GM23248 (cell line): ENCODE results near the gene ATP2B2. TPM values are rescaled to one million over a fixed set of nuclear protein-coding genes. Genes with fewer than 3 reads are reported as not detected.

ENCODE experiments used
- DNase-seq: peaks from one replicate; pipeline ENCODE4 v3.0.0-alpha.2; 2015
- H2AFZ ChIP-seq: fragments of 200-600 bp; sonication (generic); 2 replicates; pipeline ENCODE4 v1.6.1; 2016; ENCODE audit warnings: antibody characterized with exemption
- H3F3A ChIP-seq: fragments of 200-600 bp; sonication (generic); 2 replicates; pipeline ENCODE4 v1.6.1; 2016; ENCODE audit warnings: mild to moderate bottlenecking, antibody characterized with exemption, mixed run types; ENCODE audit not compliant: insufficient read depth
- H3K27ac ChIP-seq: fragments of 200-600 bp; sonication (generic); 2 replicates; pipeline ENCODE4 v1.5.1; 2016; ENCODE audit warnings: mild to moderate bottlenecking
- H3K27me3 ChIP-seq: fragments of 200-600 bp; sonication (generic); replicated peaks from 2 replicates; pipeline ENCODE4 v1.6.1; 2016; ENCODE audit warnings: mild to moderate bottlenecking; ENCODE audit not compliant: insufficient read depth
- H3K36me3 ChIP-seq: fragments of 200-600 bp; sonication (generic); 2 replicates; pipeline ENCODE4 v1.6.1; 2016; ENCODE audit warnings: low read depth, mild to moderate bottlenecking
- H3K4me1 ChIP-seq: fragments of 200-600 bp; sonication (generic); 2 replicates; pipeline ENCODE4 v1.6.1; 2016; ENCODE audit warnings: mild to moderate bottlenecking; ENCODE audit not compliant: insufficient read depth
- H3K4me2 ChIP-seq: fragments of 200-600 bp; sonication (generic); one replicate; pipeline ENCODE4 v1.6.1; 2016; ENCODE audit warnings: mild to moderate bottlenecking; ENCODE audit not compliant: unreplicated experiment
- H3K4me3 ChIP-seq: fragments of 200-600 bp; sonication (generic); 2 replicates; pipeline ENCODE4 v1.5.1; 2016; ENCODE audit warnings: mild to moderate bottlenecking
- H3K79me2 ChIP-seq: fragments of 200-600 bp; sonication (generic); 2 replicates; pipeline ENCODE4 v1.6.1; 2016; ENCODE audit warnings: mild to moderate bottlenecking; ENCODE audit not compliant: insufficient read depth
- H3K9ac ChIP-seq: fragments of 200-600 bp; sonication (generic); 2 replicates; pipeline ENCODE4 v1.6.1; 2016; ENCODE audit warnings: mild to moderate bottlenecking
- H3K9me2 ChIP-seq: fragments of 200-600 bp; sonication (generic); 2 replicates; pipeline ENCODE4 v1.6.1; 2016; ENCODE audit warnings: mixed run types, mild to moderate bottlenecking, moderate library complexity; ENCODE audit not compliant: insufficient read depth
- H3K9me3 ChIP-seq: fragments of 200-600 bp; sonication (generic); one replicate; pipeline ENCODE4 v1.6.1; 2017; ENCODE audit warnings: low read depth
- H4K20me1 ChIP-seq: fragments of 200-600 bp; sonication (generic); 2 replicates; pipeline ENCODE4 v1.6.0; 2016; ENCODE audit not compliant: insufficient read depth
- EZH2 ChIP-seq: fragments of 200-600 bp; sonication (generic); IDR thresholded peaks from 2 replicates; pipeline ENCODE4 v1.6.1; 2018; ENCODE audit warnings: antibody characterized with exemption, mild to moderate bottlenecking; ENCODE audit not compliant: insufficient read depth, poor library complexity, severe bottlenecking
- EZH2phosphoT487 ChIP-seq: fragments of 200-600 bp; sonication (generic); IDR thresholded peaks from 2 replicates; pipeline ENCODE4 v1.6.1; 2018; ENCODE audit warnings: antibody characterized with exemption, moderate library complexity, mild to moderate bottlenecking, low read depth; ENCODE audit not compliant: insufficient read depth
- WGBS, 2 experiments: methylation state at CpG; one replicate each; pipeline ENCODE4 v1.1.6; 2015 to 2017; ENCODE audit warnings: low lambda C conversion rate in 2 of 2, low coverage in 1 of 2; ENCODE audit errors: missing lambda C conversion rate in 2 of 2; 5-methylcytosine and 5-hydroxymethylcytosine counted together
- in situ Hi-C: fragments of 300-500 bp; cut with MboI; formaldehyde crosslinking; loops from 2 replicates; pipeline ENCODE4 v1.15.0; 2020
- polyA plus RNA-seq: library from polyadenylated mRNA; unstranded; fragments of >200 nt; fragmentation: Nextera tagmentation; extraction: Ambion mirVana; gene quantifications from 2 replicates; pipeline ENCODE4 v1.2.1, GENCODE V29; 2016
- total RNA-seq: library from RNA; depleted of rRNA; stranded (reverse); fragments of >200 nt; shearing (Covaris generic); gene quantifications from 2 replicates; pipeline ENCODE4 v1.2.3, GENCODE V29; 2014

The ATP2B2 gene
- total and polyA plus RNA-seq, 2 experiments from 2014 or later: not detected

DNA sequence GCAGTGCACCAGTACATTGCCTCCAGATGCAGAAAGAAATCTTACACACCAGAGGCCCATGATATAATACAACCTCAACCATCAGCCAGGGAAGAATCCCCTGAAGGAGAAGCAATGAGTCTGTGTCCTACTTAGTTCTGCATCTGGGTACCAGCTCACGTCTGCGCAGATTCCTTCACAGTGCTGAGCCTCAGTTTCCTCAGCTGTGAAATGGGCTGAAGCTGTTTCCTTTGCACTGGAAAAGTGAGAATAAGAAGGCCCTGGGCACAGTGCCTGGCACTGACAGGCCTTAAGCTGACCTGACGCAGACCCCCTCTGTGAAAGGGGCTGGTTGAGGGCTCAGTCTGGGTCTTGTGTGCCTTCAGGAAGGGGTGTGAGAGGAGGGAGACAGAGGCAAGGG is 20.7 kb downstream of the ATP2B2 start:
- H3K4me2 ChIP-seq: no peak overlapping the region
- H4K20me1 ChIP-seq: no peaks in the 10 kb centered on the region
- DNase-seq: no peak
- no peaks in the 10 kb centered on the region for H3F3A ChIP-seq
- no peaks in the 10 kb centered on the region for H3K9me2 ChIP-seq
- 35 to 36% methylated on average over 3 of the region's 3 CpGs for WGBS, 2 experiments
- TF ChIP-seq EZH2phosphoT487 (no peak), EZH2 (no peak)
- H3K79me2 ChIP-seq: no peaks in the 10 kb centered on the region
- no peaks in the 10 kb centered on the region for H3K4me1 ChIP-seq
- no peaks in the 10 kb centered on the region for H3K9me3 ChIP-seq
- no peak overlapping the region for H3K9ac ChIP-seq
- H3K36me3 ChIP-seq: no peaks in the 10 kb centered on the region
- in situ Hi-C loops: no loop called here
- no peak overlapping the region for H2AFZ ChIP-seq
- no peaks in the 10 kb centered on the region for H3K27me3 ChIP-seq
- no peak overlapping the region for H3K4me3 ChIP-seq
- H3K27ac ChIP-seq: no peak overlapping the region

DNA sequence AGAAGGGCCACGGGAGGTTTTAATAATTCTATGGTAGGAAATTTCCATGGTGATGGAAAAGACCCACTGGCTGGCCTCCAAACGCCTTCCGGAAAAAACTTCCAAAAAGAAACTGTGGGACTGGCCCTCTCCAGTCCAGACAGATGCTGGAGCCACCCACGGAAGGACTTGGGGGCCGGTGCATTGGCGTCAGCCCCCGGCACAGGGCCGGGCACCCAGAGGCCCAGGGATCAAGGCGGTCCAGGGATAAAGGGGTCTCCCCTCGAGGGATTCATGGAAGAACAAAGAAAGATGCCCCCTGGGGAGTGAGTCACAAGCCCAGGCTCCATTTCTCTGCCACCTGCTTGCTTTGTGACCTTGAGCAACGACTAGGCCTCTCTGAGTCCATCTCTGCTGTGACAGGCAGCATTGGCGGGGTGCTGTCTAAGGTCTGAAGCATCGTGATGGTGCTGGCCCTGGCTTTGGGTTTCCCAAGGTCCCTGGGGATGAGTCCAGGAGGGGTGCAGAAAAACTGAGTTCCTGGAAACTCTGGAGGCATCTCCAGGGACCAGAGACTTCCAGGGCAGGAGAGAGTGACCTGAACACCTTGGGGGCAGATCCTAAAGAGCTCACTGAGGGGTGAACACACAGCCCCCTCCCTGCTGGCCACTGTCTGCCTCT is 21.6 kb downstream of the ATP2B2 start:
- Histone ChIP-seq H3F3A (no peaks in the 10 kb centered on the region), H4K20me1 (no peaks in the 10 kb centered on the region), H3K9ac (no peak overlapping the region), H3K4me1 (no peaks in the 10 kb centered on the region), H3K4me2 (no peak overlapping the region), H3K27ac (no peak overlapping the region), H3K9me3 (no peaks in the 10 kb centered on the region), H3K27me3 (no peaks in the 10 kb centered on the region), H2AFZ (no peak overlapping the region), H3K79me2 (no peaks in the 10 kb centered on the region), H3K4me3 (no peak overlapping the region), H3K36me3 (no peaks in the 10 kb centered on the region), H3K9me2 (no peaks in the 10 kb centered on the region)
- no peak for DNase-seq
- 37 to 45% methylated on average over 13 of the region's 13 CpGs for WGBS, 2 experiments
- no peak for TF ChIP-seq EZH2
- TF ChIP-seq EZH2phosphoT487: no peak
- in situ Hi-C loops: no loop called here

- H3K9me2 ChIP-seq: no peaks in the 10 kb centered on the region
- no peak overlapping the region for H2AFZ ChIP-seq
- no peak overlapping the region for H3K9ac ChIP-seq
- in situ Hi-C loops: no loop called here
- TF ChIP-seq EZH2 (no peak), EZH2phosphoT487 (no peak)
- no peaks in the 10 kb centered on the region for H3K4me1 ChIP-seq
- no peaks in the 10 kb centered on the region; the same call in 1 of the 2 replicates for H3K27me3 ChIP-seq
- H3K36me3 ChIP-seq: no peaks in the 10 kb centered on the region
- H3K4me3 ChIP-seq: no peak overlapping the region
- H4K20me1 ChIP-seq: no peaks in the 10 kb centered on the region
- no peaks in the 10 kb centered on the region for H3F3A ChIP-seq
- 31 to 35% methylated on average over 4 of the region's 4 CpGs for WGBS, 2 experiments
- DNase-seq: no peak
- no peak overlapping the region for H3K27ac ChIP-seq
- H3K9me3 ChIP-seq: no peaks in the 10 kb centered on the region
- no peaks in the 10 kb centered on the region for H3K79me2 ChIP-seq
- no peak overlapping the region for H3K4me2 ChIP-seq
Observed at GRCh38 chr3:10483364-10483675, 22.1 kb downstream of the ATP2B2 start.

DNA sequence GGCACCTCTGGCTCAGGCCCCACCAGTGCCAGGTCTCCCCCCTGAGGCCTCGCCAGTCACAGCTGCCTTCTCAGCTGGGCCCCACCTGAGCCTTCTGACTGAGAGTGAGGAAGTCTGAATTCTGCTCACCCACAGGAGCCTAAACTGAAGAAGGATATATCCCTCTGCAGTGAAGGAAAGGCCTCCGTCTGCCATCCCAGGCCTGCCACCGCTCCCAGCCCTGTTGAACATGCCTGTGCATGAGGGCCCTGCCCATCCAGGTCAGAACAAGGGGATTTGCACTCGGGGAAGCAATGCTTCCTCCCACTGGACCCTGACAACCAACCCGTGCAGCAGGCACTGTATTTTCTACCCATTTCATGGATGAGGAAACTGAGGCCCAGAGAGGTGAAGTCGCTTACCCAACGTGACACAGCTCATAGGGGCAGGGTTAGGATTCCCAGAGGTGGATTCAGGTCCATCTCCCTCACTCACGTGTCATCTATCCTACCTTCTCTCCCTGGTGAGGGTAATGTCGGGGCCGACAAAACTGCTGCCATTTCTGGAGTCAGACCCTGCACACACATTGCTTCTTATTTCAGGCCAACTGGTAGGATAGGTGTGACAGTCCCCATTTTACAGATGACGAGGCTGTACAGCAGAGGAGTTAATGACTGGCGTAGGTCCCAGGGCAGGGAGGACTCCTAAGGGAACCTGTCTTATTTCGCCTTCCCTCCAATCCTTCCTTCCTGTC is 22.6 kb downstream of the ATP2B2 start:
- DNase-seq: no peak
- 50 to 56% methylated on average over 13 of the region's 13 CpGs for WGBS, 2 experiments

More for the DNA sequence above, 22.6 kb downstream of the ATP2B2 start:
- Histone ChIP-seq H3K27me3 (no peaks in the 10 kb centered on the region; the same call in 1 of the 2 replicates), H4K20me1 (no peaks in the 10 kb centered on the region), H3K4me2 (no peak overlapping the region), H3K9ac (no peak overlapping the region), H3K4me3 (no peak overlapping the region), H3K4me1 (no peaks in the 10 kb centered on the region), H3F3A (no peaks in the 10 kb centered on the region), H2AFZ (no peak overlapping the region), H3K27ac (no peak overlapping the region), H3K9me3 (no peaks in the 10 kb centered on the region), H3K79me2 (no peaks in the 10 kb centered on the region), H3K9me2 (no peaks in the 10 kb centered on the region), H3K36me3 (no peaks in the 10 kb centered on the region)
- TF ChIP-seq EZH2 (no peak), EZH2phosphoT487 (no peak)
- in situ Hi-C loops: no loop called here
